A673 (cell line): ENCODE measurements around the gene PCED1A. TPM values are rescaled to one million over a fixed set of nuclear protein-coding genes. Genes with fewer than 3 reads are reported as not detected.
"Not testable (repeated sequence)": the region's sequence is repeated elsewhere in the genome, so short reads cannot be mapped to it uniquely, and the experiment has no call there.

ENCODE experiments used
- BruUV-seq: library from RNA; stranded (reverse); fragments of 400-500 nt; replicated peaks from 2 replicates; lab custom pipeline; 2021; lab: Mats Ljungman, UMichigan
- CTCF ChIA-PET: fragments of 300-600 bp; sonication (Branson Sonifier 250); formaldehyde crosslinking; loops from one replicate; lab custom pipeline; 2022; ENCODE audit warnings: antibody characterized with exemption; lab: Charles Lee
- POLR2A ChIA-PET: fragments of 300-600 bp; sonication (Branson Sonifier 250); formaldehyde crosslinking; loops from one replicate; lab custom pipeline; 2022; ENCODE audit warnings: antibody characterized with exemption; ENCODE audit not compliant: low non-redundant PET; lab: Charles Lee
- DNase-seq: peaks from one replicate; pipeline ENCODE4 v3.0.0-alpha.2; 2015; ENCODE audit warnings: low spot score
- H3K27ac ChIP-seq: fragments of 200-600 bp; sonication (generic); 2 replicates; pipeline ENCODE4 v1.5.1; 2016; ENCODE audit warnings: mixed run types, low read depth, mild to moderate bottlenecking, mixed read lengths, antibody characterized with exemption, low read length; ENCODE audit not compliant: poor library complexity, severe bottlenecking
- H3K27me3 ChIP-seq: fragments of 200-600 bp; sonication (generic); replicated peaks from 2 replicates; pipeline ENCODE4 v1.6.1; 2017; ENCODE audit warnings: mixed run types, low read depth, mild to moderate bottlenecking, mixed read lengths, antibody characterized with exemption, low read length; ENCODE audit not compliant: insufficient read depth, poor library complexity
- H3K36me3 ChIP-seq: fragments of 200-600 bp; sonication (generic); 2 replicates; pipeline ENCODE4 v1.6.1; 2016; ENCODE audit warnings: mixed run types, mild to moderate bottlenecking, mixed read lengths, antibody characterized with exemption, low read length; ENCODE audit not compliant: insufficient read depth, poor library complexity, severe bottlenecking
- H3K4me1 ChIP-seq: fragments of 200-600 bp; sonication (generic); 2 replicates; pipeline ENCODE4 v1.6.1; 2017; ENCODE audit warnings: mixed run types, mild to moderate bottlenecking, mixed read lengths, antibody characterized with exemption, low read length; ENCODE audit not compliant: insufficient read depth, poor library complexity, severe bottlenecking
- H3K4me3 ChIP-seq: fragments of 200-600 bp; sonication (generic); 2 replicates; pipeline ENCODE4 v1.5.1; 2016; ENCODE audit warnings: low read depth, mixed run types, mild to moderate bottlenecking, mixed read lengths, low read length; ENCODE audit not compliant: poor library complexity, severe bottlenecking
- H3K9me3 ChIP-seq: fragments of 200-600 bp; sonication (generic); 2 replicates; pipeline ENCODE4 v1.6.1; 2016; ENCODE audit warnings: mixed run types, low read depth, mild to moderate bottlenecking, mixed read lengths, antibody characterized with exemption, low read length; ENCODE audit not compliant: poor library complexity, severe bottlenecking
- CTCF ChIP-seq: fragments of 300-800, 200-600 bp; sonication (generic); conservative IDR thresholded peaks from 2 replicates; pipeline ENCODE4 v1.5.1; 2017; ENCODE audit warnings: low read depth, mild to moderate bottlenecking, antibody characterized with exemption, low read length, moderate library complexity, mixed read lengths
- EZH2 ChIP-seq: fragments of 200-600 bp; sonication (generic); IDR thresholded peaks from 2 replicates; pipeline ENCODE4 v1.6.1; 2017; ENCODE audit warnings: borderline replicate concordance, low read depth, mild to moderate bottlenecking, mixed read lengths, antibody characterized with exemption, low read length; ENCODE audit not compliant: poor library complexity, severe bottlenecking
- intact Hi-C: fragments of 100-400 bp; cut with micrococcal nuclease; formaldehyde crosslinking; loops from one replicate; pipeline ENCODE4 v1.10.0; 2022; ENCODE audit not compliant: unreplicated experiment
- total RNA-seq: library from RNA; stranded (reverse); gene quantifications from 2 replicates; pipeline ENCODE4 v1.2.3, GENCODE V29; 2021

Gene PCED1A
- total RNA-seq, 1 experiment from 2014 or later = 32.8 TPM

- Histone ChIP-seq H3K27ac (no peak overlapping the region), H3K4me1 (no peaks in the 10 kb centered on the region), H3K4me3 (no peak overlapping the region), H3K9me3 (no peaks in the 10 kb centered on the region), H3K27me3 (no peaks in the 10 kb centered on the region), H3K36me3 (peaks cover 8% of the 10 kb centered on the region)
- ChIA-PET POLR2A (no interaction called here), CTCF (no interaction called here)
- no peak for DNase-seq
- TF ChIP-seq EZH2 = no peak
- no peak for TF ChIP-seq CTCF
- no TSS peak for BruUV-seq
- intact Hi-C loops = no loop called here
Observed at GRCh38 chr20:2833761-2834160, 6.7 kb downstream of the PCED1A start.

- BruUV-seq, H3K36me3 ChIP-seq, H3K4me3 ChIP-seq, H3K27me3 ChIP-seq, intact Hi-C loops, POLR2A ChIA-PET, DNase-seq, H3K27ac ChIP-seq, H3K4me1 ChIP-seq, H3K9me3 ChIP-seq: not testable (repeated sequence)
- CTCF ChIA-PET = interaction anchor here (0.7 kb wide), 1 partner anchor 10 kb away, joined by 3 read pairs; no protein-coding TSS in a partner anchor
Observed at GRCh38 chr20:2831206-2831605, 9.2 kb downstream of the PCED1A start.

DNA sequence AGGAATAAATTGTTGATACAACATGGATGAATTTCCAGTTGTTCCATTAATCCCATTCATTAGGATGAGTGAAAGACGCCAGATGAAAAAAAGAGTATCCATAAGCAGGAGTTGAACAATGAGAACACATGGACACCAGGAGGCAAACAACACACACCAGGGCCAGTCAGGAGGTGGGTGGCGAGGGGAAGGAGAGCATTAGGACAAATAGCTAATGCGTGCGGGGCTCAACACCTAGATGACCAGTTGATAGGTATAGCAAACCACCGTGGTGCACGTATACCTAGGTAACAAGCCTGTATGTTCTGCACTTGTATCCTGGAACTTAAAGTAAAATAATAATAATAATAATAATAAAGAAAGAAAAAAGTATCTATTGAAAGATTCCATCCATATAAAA is 11.1 kb downstream of the PCED1A start:
- no peak for DNase-seq
- BruUV-seq = no TSS peak
- no peak overlapping the region for H3K4me3 ChIP-seq
- no peaks in the 10 kb centered on the region for H3K27me3 ChIP-seq
- intact Hi-C loops = no loop called here
- H3K36me3 ChIP-seq = no peaks in the 10 kb centered on the region
- no peaks in the 10 kb centered on the region for H3K4me1 ChIP-seq
- POLR2A ChIA-PET = no interaction called here
- CTCF ChIA-PET = no interaction called here
- TF ChIP-seq EZH2 = no peak
- H3K9me3 ChIP-seq = no peaks in the 10 kb centered on the region
- H3K27ac ChIP-seq = no peak overlapping the region

DNA sequence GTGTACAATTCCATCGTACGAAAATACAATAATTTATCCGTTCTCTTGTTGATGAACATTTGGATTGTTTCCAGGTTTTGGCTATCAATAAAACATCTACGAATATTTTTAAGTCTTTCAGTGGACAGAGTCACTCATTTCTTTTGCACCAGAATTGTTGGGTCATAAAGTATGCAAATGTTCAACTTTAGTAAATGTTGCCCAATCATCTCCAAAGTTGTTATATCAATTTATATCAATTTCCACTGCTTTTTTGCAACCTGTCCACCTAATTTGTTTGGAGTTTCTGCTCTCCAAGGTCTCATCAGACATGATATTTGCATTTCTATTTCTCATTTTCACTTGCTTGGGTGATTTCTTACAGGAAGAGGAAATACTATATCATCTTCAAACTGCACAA is 13.8 kb downstream of the PCED1A start:
- DNase-seq = no peak
- ChIA-PET CTCF (no interaction called here), POLR2A (no interaction called here)
- no peaks in the 10 kb centered on the region for H3K27me3 ChIP-seq
- H3K4me1 ChIP-seq = no peaks in the 10 kb centered on the region
- H3K4me3 ChIP-seq = no peak overlapping the region
- intact Hi-C loops = no loop called here
- H3K9me3 ChIP-seq = no peaks in the 10 kb centered on the region
- BruUV-seq = no TSS peak
- TF ChIP-seq EZH2 (no peak), CTCF (no peak)
- no peaks in the 10 kb centered on the region for H3K36me3 ChIP-seq
- no peak overlapping the region for H3K27ac ChIP-seq
